ENCODE data around the gene GATM.

Gene GATM

DNA sequence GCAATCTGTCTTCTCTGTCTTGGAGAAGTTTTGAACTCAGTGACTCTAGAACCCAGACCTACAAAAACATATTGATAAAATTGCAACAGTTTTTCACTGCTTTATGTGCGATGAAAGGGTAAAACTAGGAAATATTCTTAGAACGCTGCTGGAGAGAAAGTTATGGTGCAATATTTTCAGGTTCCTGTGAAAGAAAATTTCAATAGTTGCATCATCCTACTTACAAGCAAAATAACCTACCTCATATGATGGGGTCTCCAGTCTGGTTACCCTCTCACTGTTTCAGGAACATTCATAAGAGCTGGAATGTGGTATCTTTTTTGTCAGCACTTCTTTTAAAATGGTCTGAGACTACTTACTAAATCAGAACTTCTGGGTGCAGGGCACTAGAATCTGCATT lies 27.1 kb downstream of the GATM start:
- WGBS, 2 experiments (ENCODE audit: insufficient coverage in 2 of 2): no CpG with 5 or more reads among the region's 2 CpGs
- Histone ChIP-seq H3K36me3 (ENCODE audit: control insufficient read depth, insufficient read depth, low read length) (no peaks in the 10 kb centered on the region), H3K9me3 (ENCODE audit: control insufficient read depth, low read length) (no peaks in the 10 kb centered on the region), H3K4me1 (ENCODE audit: control insufficient read depth, insufficient read depth, low read length, poor library complexity, severe bottlenecking) (peaks cover 5% of the 10 kb centered on the region), H3K4me3 (ENCODE audit: extremely low read depth, insufficient read depth, low read length, poor library complexity, severe bottlenecking) (no peak overlapping the region), H3K27ac (ENCODE audit: low read depth, low read length, severe bottlenecking) (no peak overlapping the region)

DNA sequence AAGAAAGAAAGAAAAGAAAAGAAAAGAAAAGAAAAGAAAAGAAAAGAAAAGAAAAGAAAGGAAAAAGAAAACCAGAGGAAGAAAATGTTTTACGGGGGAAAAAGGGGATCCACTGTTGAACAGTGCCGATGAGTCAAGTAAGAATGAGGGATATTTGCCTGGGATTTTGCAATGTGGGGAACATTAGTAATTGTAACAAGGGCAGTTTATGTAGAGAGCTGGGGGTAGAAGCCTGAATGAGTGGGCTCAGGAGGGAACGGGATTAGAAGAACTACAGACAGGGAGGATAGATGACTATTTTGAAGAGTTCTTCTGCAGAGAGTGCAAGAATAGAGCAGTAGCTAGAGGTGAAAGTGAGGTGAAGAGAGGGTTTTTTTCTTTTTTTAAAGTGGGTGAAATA lies 28.7 kb downstream of the GATM start:
- Histone ChIP-seq H3K4me1 (ENCODE audit: control insufficient read depth, insufficient read depth, low read length, poor library complexity, severe bottlenecking) (peaks cover 5% of the 10 kb centered on the region), H3K9me3 (ENCODE audit: control insufficient read depth, low read length) (no peaks in the 10 kb centered on the region), H3K36me3 (ENCODE audit: control insufficient read depth, insufficient read depth, low read length) (no peaks in the 10 kb centered on the region), H3K4me3 (ENCODE audit: extremely low read depth, insufficient read depth, low read length, poor library complexity, severe bottlenecking) (no peak overlapping the region), H3K27ac (ENCODE audit: low read depth, low read length, severe bottlenecking) (no peak overlapping the region)
- 95% methylated on average over 2 to 3 of the region's 3 CpGs for WGBS, 2 experiments (ENCODE audit: insufficient coverage in 2 of 2)

DNA sequence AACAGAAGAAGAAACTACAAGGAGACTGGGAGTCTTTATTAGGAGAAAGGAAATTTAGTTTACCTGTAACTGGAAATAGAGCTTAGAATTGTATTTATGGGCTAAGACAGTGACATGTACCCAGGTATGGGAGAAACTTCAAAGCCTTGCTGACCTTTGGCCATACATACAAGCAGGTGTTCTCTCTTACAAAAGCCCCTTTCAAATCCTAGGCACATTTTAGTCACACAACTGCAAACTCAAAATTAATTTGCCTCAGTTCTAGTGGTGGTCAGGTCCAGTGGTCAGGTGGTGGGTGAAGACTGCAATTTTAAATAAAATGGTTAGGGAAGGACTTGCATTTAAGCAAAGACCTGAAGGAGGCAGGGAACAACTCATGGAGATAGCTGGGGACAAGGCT lies 30.4 kb downstream of the GATM start:
- Histone ChIP-seq H3K36me3 (ENCODE audit: control insufficient read depth, insufficient read depth, low read length) (no peaks in the 10 kb centered on the region), H3K27ac (ENCODE audit: low read depth, low read length, severe bottlenecking) (no peak overlapping the region), H3K4me1 (ENCODE audit: control insufficient read depth, insufficient read depth, low read length, poor library complexity, severe bottlenecking) (peaks cover 5% of the 10 kb centered on the region), H3K4me3 (ENCODE audit: extremely low read depth, insufficient read depth, low read length, poor library complexity, severe bottlenecking) (no peak overlapping the region), H3K9me3 (ENCODE audit: control insufficient read depth, low read length) (no peaks in the 10 kb centered on the region)

DNA sequence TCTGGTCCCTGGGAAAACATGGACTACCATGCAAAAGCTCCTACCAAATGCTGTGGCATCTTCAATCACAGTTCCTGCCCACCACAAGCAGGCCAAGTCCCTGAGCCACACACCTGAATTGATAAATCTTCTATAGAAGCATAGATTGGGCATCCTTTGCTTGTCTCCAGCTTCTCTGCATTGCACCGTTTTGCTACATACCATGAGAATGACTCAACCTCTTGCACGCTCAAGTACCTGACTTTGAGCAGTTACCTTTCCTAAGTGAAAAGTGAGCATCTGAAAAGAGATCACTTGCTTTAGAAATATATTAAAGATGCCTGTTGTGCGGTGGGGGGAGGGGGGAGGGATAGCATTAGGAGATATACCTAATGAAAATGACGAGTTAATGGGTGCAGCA lies 31.3 kb downstream of the GATM start:
- H3K27ac ChIP-seq (ENCODE audit: low read depth, low read length, severe bottlenecking): no peak overlapping the region
- H3K4me1 ChIP-seq (ENCODE audit: control insufficient read depth, insufficient read depth, low read length, poor library complexity, severe bottlenecking): peaks cover 5% of the 10 kb centered on the region
- no peaks in the 10 kb centered on the region for H3K36me3 ChIP-seq (ENCODE audit: control insufficient read depth, insufficient read depth, low read length)
- no peaks in the 10 kb centered on the region for H3K9me3 ChIP-seq (ENCODE audit: control insufficient read depth, low read length)
- no peak overlapping the region for H3K4me3 ChIP-seq (ENCODE audit: extremely low read depth, insufficient read depth, low read length, poor library complexity, severe bottlenecking)
- WGBS, 2 experiments (ENCODE audit: insufficient coverage in 2 of 2): 86 to 100% methylated on average over 1 to 2 of the region's 4 CpGs

DNA sequence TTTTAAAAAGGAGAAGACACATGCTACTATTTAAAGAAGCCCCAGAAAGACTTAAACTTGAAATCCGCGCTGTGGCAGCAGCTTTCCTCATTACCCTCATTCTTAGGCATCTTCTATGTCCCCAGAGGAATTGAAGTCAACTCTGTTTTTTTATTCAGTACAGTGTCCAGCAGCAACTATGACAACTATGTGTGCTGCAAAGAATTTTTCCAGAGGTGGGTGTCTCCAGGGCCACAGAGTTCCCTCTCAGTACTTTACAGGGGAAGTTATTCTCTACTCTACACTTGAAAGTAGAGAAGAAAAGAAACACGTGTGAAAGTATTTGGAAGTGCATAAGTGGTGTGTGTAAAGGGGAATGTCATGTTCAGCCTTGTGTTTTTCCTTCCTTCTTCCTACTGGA lies 32.0 kb downstream of the GATM start:
- H3K27ac ChIP-seq (ENCODE audit: low read depth, low read length, severe bottlenecking): no peak overlapping the region
- H3K4me3 ChIP-seq (ENCODE audit: extremely low read depth, insufficient read depth, low read length, poor library complexity, severe bottlenecking): no peak overlapping the region
- H3K9me3 ChIP-seq (ENCODE audit: control insufficient read depth, low read length): no peaks in the 10 kb centered on the region
- peaks cover 5% of the 10 kb centered on the region for H3K4me1 ChIP-seq (ENCODE audit: control insufficient read depth, insufficient read depth, low read length, poor library complexity, severe bottlenecking)
- 100% methylated on average over 2 of the region's 3 CpGs; no CpG with 5 or more reads in 1 of the 2 experiments for WGBS, 2 experiments (ENCODE audit: insufficient coverage in 2 of 2)
- no peaks in the 10 kb centered on the region for H3K36me3 ChIP-seq (ENCODE audit: control insufficient read depth, insufficient read depth, low read length)

DNA sequence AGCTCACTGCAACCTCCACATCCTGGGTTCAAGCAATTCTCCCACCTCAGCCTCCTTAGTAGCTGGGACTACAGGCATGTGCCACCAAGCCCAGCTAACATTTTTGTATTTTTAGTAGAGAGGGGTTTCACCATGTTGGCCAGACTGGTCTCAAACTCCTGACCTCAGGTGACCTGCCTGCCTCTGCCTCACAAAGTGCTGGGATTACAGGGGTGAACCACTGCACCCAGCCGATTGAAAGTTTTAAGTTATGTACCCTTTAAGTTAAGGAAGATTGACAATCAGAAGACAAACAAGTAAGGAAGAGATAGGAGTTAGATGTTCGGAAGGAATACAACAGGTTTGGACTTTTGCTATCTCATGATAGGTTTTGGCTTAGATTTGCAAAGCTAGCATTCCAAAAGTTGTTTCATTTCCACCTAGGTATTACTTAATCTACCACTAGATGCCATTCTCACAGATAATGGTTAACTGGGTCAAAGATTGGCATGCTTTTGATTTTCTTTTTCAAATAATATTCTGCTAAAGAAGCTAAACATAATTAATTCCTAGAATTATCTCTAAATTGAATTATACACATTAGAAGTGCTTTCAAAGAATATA lies 35.0 kb downstream of the GATM start:
- H3K4me3 ChIP-seq (ENCODE audit: extremely low read depth, insufficient read depth, low read length, poor library complexity, severe bottlenecking): no peak overlapping the region
- H3K36me3 ChIP-seq (ENCODE audit: control insufficient read depth, insufficient read depth, low read length): no peaks in the 10 kb centered on the region
- peaks cover 5% of the 10 kb centered on the region for H3K4me1 ChIP-seq (ENCODE audit: control insufficient read depth, insufficient read depth, low read length, poor library complexity, severe bottlenecking)
- 81% methylated on average over 2 of the region's 2 CpGs; no CpG with 5 or more reads in 1 of the 2 experiments for WGBS, 2 experiments (ENCODE audit: insufficient coverage in 2 of 2)
- no peaks in the 10 kb centered on the region for H3K9me3 ChIP-seq (ENCODE audit: control insufficient read depth, low read length)
- H3K27ac ChIP-seq (ENCODE audit: low read depth, low read length, severe bottlenecking): no peak overlapping the region

DNA sequence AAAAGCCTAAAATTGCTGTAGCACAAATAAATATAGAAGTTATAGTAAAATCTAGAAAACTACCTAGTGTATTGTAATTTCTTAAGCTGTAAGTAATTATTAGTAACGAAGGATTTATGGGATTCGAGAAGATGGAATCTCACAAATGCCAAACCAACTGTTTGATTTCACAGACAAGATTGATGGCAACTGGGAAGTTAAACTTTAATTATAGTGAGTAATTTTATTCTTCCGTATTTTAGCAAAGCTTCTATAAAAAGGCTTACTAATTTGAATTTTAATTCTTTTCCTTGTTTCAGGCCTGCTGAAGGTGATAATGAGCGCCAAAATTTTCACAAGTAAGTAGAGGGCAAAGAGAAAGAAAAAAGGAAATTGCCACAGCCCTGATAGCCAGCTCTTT lies 36.6 kb downstream of the GATM start:
- H3K27ac ChIP-seq (ENCODE audit: low read depth, low read length, severe bottlenecking): no peak overlapping the region
- no CpG with 5 or more reads among the region's 4 CpGs for WGBS, 2 experiments (ENCODE audit: insufficient coverage in 2 of 2)
- peaks cover 5% of the 10 kb centered on the region for H3K4me1 ChIP-seq (ENCODE audit: control insufficient read depth, insufficient read depth, low read length, poor library complexity, severe bottlenecking)
- H3K4me3 ChIP-seq (ENCODE audit: extremely low read depth, insufficient read depth, low read length, poor library complexity, severe bottlenecking): no peak overlapping the region
- H3K9me3 ChIP-seq (ENCODE audit: control insufficient read depth, low read length): no peaks in the 10 kb centered on the region
- H3K36me3 ChIP-seq (ENCODE audit: control insufficient read depth, insufficient read depth, low read length): no peaks in the 10 kb centered on the region

DNA sequence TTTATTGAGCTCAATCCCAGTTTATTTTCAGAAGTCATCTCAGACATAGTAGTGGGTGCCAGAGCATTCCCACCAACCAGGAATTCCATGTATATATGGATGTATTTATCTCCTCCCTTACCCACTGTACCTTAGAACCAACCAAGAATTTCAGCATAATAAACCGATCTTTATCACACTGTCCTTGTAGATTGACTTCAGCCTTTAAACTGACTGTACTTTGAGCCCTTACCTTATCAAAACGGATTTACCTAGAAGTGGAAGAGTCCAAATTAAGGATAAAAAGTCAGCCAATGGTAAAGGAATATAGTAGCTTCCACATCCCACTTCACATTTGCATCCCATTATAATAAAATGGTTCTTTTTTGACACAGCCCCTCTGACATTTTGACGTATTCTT lies 37.9 kb downstream of the GATM start:
- Histone ChIP-seq H3K9me3 (ENCODE audit: control insufficient read depth, low read length) (no peaks in the 10 kb centered on the region), H3K27ac (ENCODE audit: low read depth, low read length, severe bottlenecking) (no peak overlapping the region), H3K4me1 (ENCODE audit: control insufficient read depth, insufficient read depth, low read length, poor library complexity, severe bottlenecking) (no peaks in the 10 kb centered on the region), H3K4me3 (ENCODE audit: extremely low read depth, insufficient read depth, low read length, poor library complexity, severe bottlenecking) (no peak overlapping the region), H3K36me3 (ENCODE audit: control insufficient read depth, insufficient read depth, low read length) (no peaks in the 10 kb centered on the region)
- WGBS, 2 experiments (ENCODE audit: insufficient coverage in 2 of 2): no CpG with 5 or more reads among the region's 3 CpGs

DNA sequence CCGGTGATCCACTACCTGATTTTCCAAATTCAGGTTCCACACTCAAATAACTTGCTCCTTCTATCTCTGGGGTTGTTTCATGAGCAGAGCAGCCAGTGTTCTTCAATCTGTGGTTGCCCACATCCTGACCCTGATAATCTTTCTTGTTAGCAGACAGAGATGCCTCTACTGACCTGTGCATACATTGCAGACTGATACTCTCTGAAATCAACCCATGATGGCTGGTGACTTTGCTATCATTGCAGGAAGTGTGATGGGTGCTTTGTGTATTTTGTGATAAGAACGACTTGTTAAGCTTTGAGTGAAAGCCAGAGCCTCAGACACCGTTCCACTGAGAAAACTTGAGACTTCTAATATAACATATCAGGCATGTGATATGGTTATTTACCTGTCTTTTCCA lies 39.9 kb downstream of the GATM start:
- no peaks in the 10 kb centered on the region for H3K9me3 ChIP-seq (ENCODE audit: control insufficient read depth, low read length)
- no peak overlapping the region for H3K27ac ChIP-seq (ENCODE audit: low read depth, low read length, severe bottlenecking)
- no peak overlapping the region for H3K4me3 ChIP-seq (ENCODE audit: extremely low read depth, insufficient read depth, low read length, poor library complexity, severe bottlenecking)
- H3K4me1 ChIP-seq (ENCODE audit: control insufficient read depth, insufficient read depth, low read length, poor library complexity, severe bottlenecking): no peaks in the 10 kb centered on the region
- no peaks in the 10 kb centered on the region for H3K36me3 ChIP-seq (ENCODE audit: control insufficient read depth, insufficient read depth, low read length)
- 83 to 100% methylated on average over 1 to 2 of the region's 3 CpGs for WGBS, 2 experiments (ENCODE audit: insufficient coverage in 2 of 2)

DNA sequence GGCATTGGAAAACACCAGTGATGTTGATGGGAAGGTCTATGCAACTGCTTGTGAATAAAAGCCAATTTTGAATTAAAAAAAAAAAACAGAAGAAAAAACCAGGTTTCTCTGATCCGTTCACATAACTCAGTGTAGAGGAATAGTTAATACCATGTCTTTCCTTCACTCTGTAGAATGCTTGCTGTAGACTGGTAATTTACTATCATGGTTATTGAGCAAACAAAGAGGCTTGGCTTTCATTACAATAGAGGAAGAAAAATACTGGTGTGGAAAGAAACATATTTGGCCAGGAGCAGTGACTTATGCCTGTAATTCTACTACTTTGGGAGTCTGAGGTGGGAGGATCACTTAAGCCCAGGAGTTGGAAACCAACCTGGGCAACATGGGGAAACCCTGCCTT lies 41.1 kb downstream of the GATM start:
- Histone ChIP-seq H3K4me3 (ENCODE audit: extremely low read depth, insufficient read depth, low read length, poor library complexity, severe bottlenecking) (no peak overlapping the region), H3K9me3 (ENCODE audit: control insufficient read depth, low read length) (no peaks in the 10 kb centered on the region), H3K4me1 (ENCODE audit: control insufficient read depth, insufficient read depth, low read length, poor library complexity, severe bottlenecking) (no peaks in the 10 kb centered on the region), H3K36me3 (ENCODE audit: control insufficient read depth, insufficient read depth, low read length) (no peaks in the 10 kb centered on the region), H3K27ac (ENCODE audit: low read depth, low read length, severe bottlenecking) (no peak overlapping the region)
- WGBS, 2 experiments (ENCODE audit: insufficient coverage in 2 of 2): no CpG with 5 or more reads among the region's 1 CpG

DNA sequence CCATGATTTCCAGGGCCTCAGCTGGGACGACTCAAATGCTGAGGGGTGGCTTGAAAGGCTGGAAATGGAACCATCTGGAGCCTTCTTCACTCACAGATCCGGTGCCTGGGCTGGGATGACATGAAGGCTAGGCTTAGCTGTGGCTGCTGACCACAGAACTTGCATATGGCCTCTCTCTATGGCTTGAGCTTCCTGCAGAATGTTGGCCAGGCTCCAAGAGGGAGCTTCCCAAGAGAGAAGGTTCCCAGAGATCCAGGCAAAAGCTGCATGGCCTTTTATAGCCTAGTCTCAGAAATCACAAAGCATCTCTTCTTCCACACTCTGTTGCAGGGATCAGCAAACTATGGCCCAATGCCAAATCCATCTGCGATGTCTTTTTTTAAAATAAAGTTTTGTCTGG lies 44.8 kb downstream of the GATM start:
- no peaks in the 10 kb centered on the region for H3K4me1 ChIP-seq (ENCODE audit: control insufficient read depth, insufficient read depth, low read length, poor library complexity, severe bottlenecking)
- H3K36me3 ChIP-seq (ENCODE audit: control insufficient read depth, insufficient read depth, low read length): no peaks in the 10 kb centered on the region
- H3K4me3 ChIP-seq (ENCODE audit: extremely low read depth, insufficient read depth, low read length, poor library complexity, severe bottlenecking): no peak overlapping the region
- no peak overlapping the region for H3K27ac ChIP-seq (ENCODE audit: low read depth, low read length, severe bottlenecking)
- WGBS, 2 experiments (ENCODE audit: insufficient coverage in 2 of 2): 81 to 94% methylated on average over 2 of the region's 3 CpGs
- no peaks in the 10 kb centered on the region for H3K9me3 ChIP-seq (ENCODE audit: control insufficient read depth, low read length)

Data from mesodermal cell (in vitro differentiated cells).